ENCODE results near the gene LYPD1.

DNA sequence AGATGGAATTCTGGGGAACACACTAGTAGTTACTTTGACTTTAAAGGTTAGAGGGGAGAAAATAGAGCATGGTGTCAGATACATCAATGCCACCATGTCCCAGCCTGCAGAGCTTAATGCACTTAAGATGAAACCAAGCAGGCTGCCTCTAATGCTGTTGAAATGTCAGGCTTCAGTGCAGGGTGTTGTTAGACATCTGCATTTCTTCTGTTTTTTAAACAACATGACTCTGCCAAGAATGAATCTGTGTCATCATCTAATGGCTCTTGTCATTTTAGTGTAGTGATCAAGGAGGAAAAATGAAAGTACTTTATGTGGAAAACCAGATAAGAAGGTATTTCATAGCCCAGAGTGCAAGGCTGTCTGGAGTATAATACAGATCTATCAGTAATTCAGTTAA is 29.9 kb downstream of the LYPD1 start:
- TF ChIP-seq, protein P1, sequence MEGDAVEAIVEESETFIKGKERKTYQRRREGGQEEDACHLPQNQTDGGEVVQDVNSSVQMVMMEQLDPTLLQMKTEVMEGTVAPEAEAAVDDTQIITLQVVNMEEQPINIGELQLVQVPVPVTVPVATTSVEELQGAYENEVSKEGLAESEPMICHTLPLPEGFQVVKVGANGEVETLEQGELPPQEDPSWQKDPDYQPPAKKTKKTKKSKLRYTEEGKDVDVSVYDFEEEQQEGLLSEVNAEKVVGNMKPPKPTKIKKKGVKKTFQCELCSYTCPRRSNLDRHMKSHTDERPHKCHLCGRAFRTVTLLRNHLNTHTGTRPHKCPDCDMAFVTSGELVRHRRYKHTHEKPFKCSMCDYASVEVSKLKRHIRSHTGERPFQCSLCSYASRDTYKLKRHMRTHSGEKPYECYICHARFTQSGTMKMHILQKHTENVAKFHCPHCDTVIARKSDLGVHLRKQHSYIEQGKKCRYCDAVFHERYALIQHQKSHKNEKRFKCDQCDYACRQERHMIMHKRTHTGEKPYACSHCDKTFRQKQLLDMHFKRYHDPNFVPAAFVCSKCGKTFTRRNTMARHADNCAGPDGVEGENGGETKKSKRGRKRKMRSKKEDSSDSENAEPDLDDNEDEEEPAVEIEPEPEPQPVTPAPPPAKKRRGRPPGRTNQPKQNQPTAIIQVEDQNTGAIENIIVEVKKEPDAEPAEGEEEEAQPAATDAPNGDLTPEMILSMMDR (conservative IDR thresholded peaks at IDR 0.05): no peak
- TF ChIP-seq EZH2 (IDR thresholded peaks at IDR 0.05; ENCODE audit: low read depth): no peak

Data from PC-9 (cell line).